NCI-H1092 treated with DMSO at 0.1 percent for 48 hours (cell line): ENCODE results near the gene C11orf97.
"Not testable (repeated sequence)": the region's sequence is repeated elsewhere in the genome, so short reads cannot be mapped to it uniquely, and the experiment has no call there.

Experiments
- DNase-seq: peaks from one replicate; lab custom pipeline; 2025; lab: John Stamatoyannopoulos, UW

The C11orf97 gene

GRCh38 chr11:94557992-94558391 is 45.7 kb downstream of the C11orf97 start:
- DNase-seq, result no peak

DNA sequence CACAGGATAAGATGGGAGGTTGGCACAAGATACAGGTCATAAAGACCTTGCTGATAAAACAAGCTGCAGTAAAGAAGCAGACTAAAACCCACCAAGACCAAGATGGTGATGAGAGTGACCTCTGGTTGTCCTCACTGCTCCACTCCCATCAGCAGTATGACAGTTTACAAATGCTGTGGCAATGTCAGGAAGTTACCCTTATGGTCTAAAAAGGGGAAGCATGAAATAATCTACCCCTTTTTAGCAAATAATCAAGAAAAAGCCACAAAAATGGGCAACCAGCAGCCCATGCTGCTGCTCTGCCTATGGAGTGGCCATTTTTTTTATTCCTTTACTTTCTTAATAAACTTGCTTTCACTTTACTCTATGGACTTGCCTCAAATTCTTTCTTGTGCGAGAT is 46.2 kb downstream of the C11orf97 start:
- no peak for DNase-seq

DNA sequence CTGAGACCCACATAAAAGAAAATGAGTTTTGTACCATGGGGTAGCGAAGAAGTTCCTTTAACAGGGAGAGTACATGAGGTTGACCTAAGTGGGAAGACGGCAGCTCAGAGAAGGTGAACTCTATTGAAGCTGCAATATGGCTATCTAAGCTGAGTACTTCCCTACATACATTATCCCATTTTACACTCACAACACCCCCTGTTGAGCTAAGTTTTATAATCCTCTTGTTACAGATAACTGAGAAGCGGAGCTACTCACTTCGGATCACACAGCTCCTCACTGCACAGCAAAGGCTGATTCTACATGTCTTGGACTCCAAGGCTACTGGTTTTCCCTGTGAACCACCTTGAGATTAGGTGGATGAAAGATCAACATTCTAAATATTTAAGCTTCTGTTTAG is 46.7 kb downstream of the C11orf97 start:
- no peak for DNase-seq

- DNase-seq, result no peak
These were observed 47.1 kb downstream of the C11orf97 start for GRCh38 chr11:94559361-94559760.

GRCh38 chr11:94560834-94561233 is 48.6 kb downstream of the C11orf97 start:
- DNase-seq, result no peak

DNA sequence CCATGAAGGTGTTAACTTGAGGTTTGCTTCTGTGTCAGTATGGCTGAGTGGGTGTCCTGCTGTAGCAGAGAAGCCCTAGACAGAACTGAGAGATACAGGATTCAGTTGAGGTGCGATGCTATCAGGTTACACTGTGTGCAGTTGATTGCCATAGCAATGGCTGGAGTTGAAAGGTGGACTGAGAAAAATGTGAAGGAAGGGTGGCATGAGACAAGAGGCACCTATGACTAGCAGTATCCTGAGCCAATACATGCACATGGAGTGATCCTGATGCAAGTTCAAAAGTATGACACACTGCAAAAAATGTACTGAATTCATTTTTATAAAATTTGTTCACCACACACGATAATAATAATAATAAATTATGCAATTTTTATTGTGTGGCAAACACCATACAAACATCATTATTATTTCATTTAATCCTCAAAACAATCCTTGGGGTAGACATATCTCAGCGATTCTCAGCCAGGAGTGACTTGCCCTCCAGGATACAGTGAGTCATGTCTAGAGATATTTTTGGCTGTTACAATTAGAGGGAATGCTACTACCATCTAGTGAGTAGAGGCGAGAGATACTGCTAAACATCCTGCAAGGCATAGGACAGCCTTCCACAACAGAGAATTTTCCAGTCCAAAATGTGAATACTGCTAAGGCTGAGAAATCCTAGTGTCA is 51.1 kb downstream of the C11orf97 start:
- no peak for DNase-seq

GRCh38 chr11:94563848-94564467 is 51.7 kb downstream of the C11orf97 start:
- no peak for DNase-seq

DNA sequence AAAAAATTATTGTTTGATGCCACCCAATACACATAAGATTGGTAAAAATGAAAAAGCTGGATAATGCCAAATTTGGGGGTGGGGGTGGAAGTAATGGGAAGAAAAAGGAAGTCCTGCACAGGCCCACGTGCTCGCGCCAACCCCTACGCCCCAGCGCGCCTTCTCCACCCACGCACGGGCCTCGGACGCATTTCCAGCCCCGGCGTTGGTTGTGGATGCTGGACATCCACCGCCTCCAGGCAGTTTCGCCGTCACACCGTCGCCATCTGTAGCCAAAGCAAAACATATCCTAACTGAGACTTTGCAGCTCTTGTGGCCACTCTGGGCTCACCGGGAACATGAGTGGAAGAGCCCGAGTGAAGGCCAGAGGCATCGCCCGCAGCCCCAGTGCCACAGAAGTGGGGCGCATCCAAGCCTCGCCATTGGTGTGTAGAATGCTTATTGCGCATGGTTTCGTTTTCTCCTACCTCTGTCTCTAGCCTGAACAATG is 55.0 kb downstream of the C11orf97 start, which contains the start of gene PIWIL4:
PIWIL4 (plus strand) TSS at position 188 of the 490 bp plus-strand sequence; CDS start at position 339, 151 bp downstream.
- no peak for DNase-seq

GRCh38 chr11:94568200-94568599 is 55.9 kb downstream of the C11orf97 start:
- DNase-seq, result no peak

DNA sequence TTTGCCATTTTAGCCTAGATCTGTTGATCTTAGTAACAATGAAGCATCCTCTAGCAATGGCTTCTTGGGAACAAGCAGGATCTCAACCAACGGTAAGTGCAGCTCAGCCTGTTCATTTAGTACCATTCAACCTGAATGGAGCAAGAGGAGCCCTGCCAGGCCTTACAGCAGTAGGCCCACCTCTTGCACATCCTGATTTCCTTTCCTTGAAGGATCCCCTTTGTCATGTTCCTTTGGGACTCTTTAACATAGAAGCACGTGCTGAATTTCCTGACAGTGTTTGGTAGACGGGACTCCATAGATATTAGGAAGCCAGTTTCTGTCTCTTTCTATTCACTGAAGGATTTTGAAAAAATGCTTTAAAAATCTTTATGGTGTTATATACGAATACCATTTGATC is 56.5 kb downstream of the C11orf97 start:
- no peak for DNase-seq

GRCh38 chr11:94572975-94573374 is 60.7 kb downstream of the C11orf97 start:
- not testable (repeated sequence) for DNase-seq

GRCh38 chr11:94574193-94574961 is 62.1 kb downstream of the C11orf97 start:
- no peak for DNase-seq

DNA sequence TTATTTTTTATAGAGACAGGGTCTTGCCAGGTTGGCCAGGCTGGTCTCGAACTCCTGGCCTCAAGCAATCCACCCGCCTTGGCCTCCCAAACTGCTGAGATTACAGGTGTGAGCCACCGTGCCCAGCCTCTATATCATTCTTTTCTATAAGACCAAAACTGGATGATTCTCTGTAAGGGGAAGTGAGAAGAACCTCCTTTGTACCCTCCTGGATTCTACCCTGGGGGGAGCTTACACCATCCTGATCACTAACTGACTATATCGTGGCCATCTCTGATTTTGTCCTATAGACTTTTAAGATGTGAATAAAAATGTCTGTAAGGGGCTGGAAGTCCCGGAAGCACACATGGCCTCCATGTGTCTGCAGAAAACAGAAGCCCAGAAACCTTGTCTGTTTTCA is 64.0 kb downstream of the C11orf97 start:
- DNase-seq, result no peak

DNA sequence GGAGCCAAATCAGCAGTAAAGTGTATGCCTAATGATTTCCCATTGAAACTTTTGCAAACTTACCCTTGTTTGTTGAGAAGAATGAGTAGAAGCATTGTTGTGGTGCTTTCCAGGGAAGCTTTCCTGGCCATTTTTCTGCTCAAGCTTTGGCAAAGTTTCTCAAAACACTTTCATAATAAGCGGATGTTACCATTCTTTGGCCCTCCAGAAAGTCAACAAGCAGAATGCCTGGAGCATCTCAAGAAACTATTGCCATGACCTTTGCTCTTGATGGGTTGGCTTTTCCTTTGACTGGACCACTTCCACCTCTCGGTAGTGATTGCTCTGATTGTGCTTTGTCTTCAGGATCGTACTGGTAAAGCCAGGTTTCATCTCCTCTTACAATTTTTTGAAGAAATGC is 65.6 kb downstream of the C11orf97 start:
- no peak for DNase-seq
